H1 (cell line): Measurements from ENCODE around the gene BBLN. TPM values are rescaled to one million over a fixed set of nuclear protein-coding genes. Genes with fewer than 3 reads are reported as not detected.

ENCODE experiments used
- EGR1 ChIP-seq: IDR thresholded peaks from 2 replicates; pipeline ENCODE4 v1.6.1; 2011; ENCODE audit warnings: low read depth, low read length, borderline replicate concordance
- KDM4A ChIP-seq: IDR thresholded peaks from one replicate; pipeline ENCODE4 v1.7.1; 2012; ENCODE audit warnings: low read depth, mild to moderate bottlenecking, moderate library complexity, low read length, inconsistent platforms; ENCODE audit not compliant: severe bottlenecking
- MAX ChIP-seq: IDR thresholded peaks from 2 replicates; pipeline ENCODE4 v1.6.1; 2012; ENCODE audit warnings: inconsistent platforms
- POLR2A ChIP-seq, 2 experiments: IDR thresholded peaks; 1 replicate in 1 of 2; 2 replicates in 1 of 2; pipeline ENCODE4 v1.6.1; 2011; ENCODE audit warnings: low read depth in 2 of 2, low read length in 2 of 2, mild to moderate bottlenecking in 2 of 2; ENCODE audit errors: control extremely low read depth in 1 of 2
- SP4 ChIP-seq: IDR thresholded peaks from 2 replicates; pipeline ENCODE4 v1.6.1; 2012; ENCODE audit warnings: low read length, inconsistent platforms
- polyA plus RNA-seq, 7 experiments: library from polyadenylated mRNA; depleted of rRNA in 3 of 7; stranded (reverse) in 5 of 7; unstranded in 2 of 7; fragments of >200 nt in 5 of 7; fragments of 200-250 nt in 2 of 7; gene quantifications; 1 replicate in 5 of 7; 2 replicates in 1 of 7; 4 replicates in 1 of 7; pipeline versions ENCODE4 v1.2.1 to v1.2.3, GENCODE V29; 2011 to 2013; ENCODE audit warnings: missing spikeins in 2 of 7, mixed read lengths in 2 of 7
- total RNA-seq: library from RNA; stranded (reverse); fragmentation: NEBNext Ultra II Directional; extraction: Animal tissue kit (Norgen Biotek cat#: 25700); gene quantifications from 2 replicates; pipeline ENCODE4 v1.2.1, GENCODE V29; 2021

Gene BBLN
- total and polyA plus RNA-seq, 2 of the 8 experiments (the other 6 are each of a cell fraction or from before 2014, with no cell fraction given) = 63.1 to 164 TPM

- TF ChIP-seq MAX (peak; percentile 69), SP4 (no peak), KDM4A (peak; percentile 69), POLR2A (IDR thresholded peaks at IDR 0.05; ENCODE audit: control extremely low read depth in 1 of 2, low read depth in 2 of 2, low read length in 2 of 2) (0 out of 3 replicates have a peak, but pooled peaks of 1 of the 2 experiments have one; percentile 48), EGR1 (peak; percentile 5; the same call in 1 of the 2 replicates)
These were observed 32.5 kb upstream of the BBLN start, which contains the start of gene PTGES2 (continued) for GRCh38 chr9:128127568-128127989.
